ENCODE data around the gene NTM.

Gene NTM

GRCh38 chr11:132284611-132285010 is 914.2 kb downstream of the NTM start:
- Histone ChIP-seq H3K27ac (ENCODE audit: low read length) (no peak overlapping the region), H3K27me3 (ENCODE audit: low read depth, low read length) (no peaks in the 10 kb centered on the region; the same call in 1 of the 2 replicates), H4K20me1 (ENCODE audit: insufficient read depth, low read length) (no peaks in the 10 kb centered on the region), H3K9ac (ENCODE audit: low read length) (no peak overlapping the region), H2AFZ (ENCODE audit: low read depth, low read length) (no peak overlapping the region), H3K4me1 (ENCODE audit: low read length) (no peaks in the 10 kb centered on the region), H3K36me3 (replicated peaks; ENCODE audit: low read depth, low read length) (no peaks in the 10 kb centered on the region), H3K79me2 (ENCODE audit: low read length) (no peaks in the 10 kb centered on the region), H3K4me3 (ENCODE audit: low read length) (no peak overlapping the region), H3K9me3 (ENCODE audit: insufficient read depth, low read length) (no peaks in the 10 kb centered on the region), H3K4me2 (ENCODE audit: low read length) (no peak overlapping the region)
- TF ChIP-seq CTCF (IDR thresholded peaks at IDR 0.05; ENCODE audit: low read depth, low read length) (no peak), EZH2phosphoT487 (IDR thresholded peaks at IDR 0.05; ENCODE audit: low read depth) (no peak)

- Histone ChIP-seq H3K27me3 (ENCODE audit: low read depth, low read length) (no peaks in the 10 kb centered on the region; the same call in 1 of the 2 replicates), H3K27ac (ENCODE audit: low read length) (no peak overlapping the region), H3K79me2 (ENCODE audit: low read length) (no peaks in the 10 kb centered on the region), H3K4me2 (ENCODE audit: low read length) (no peak overlapping the region), H3K4me3 (ENCODE audit: low read length) (no peak overlapping the region), H3K4me1 (ENCODE audit: low read length) (no peaks in the 10 kb centered on the region), H3K9ac (ENCODE audit: low read length) (no peak overlapping the region), H4K20me1 (ENCODE audit: insufficient read depth, low read length) (no peaks in the 10 kb centered on the region), H3K36me3 (replicated peaks; ENCODE audit: low read depth, low read length) (no peaks in the 10 kb centered on the region), H2AFZ (ENCODE audit: low read depth, low read length) (no peak overlapping the region), H3K9me3 (ENCODE audit: insufficient read depth, low read length) (no peaks in the 10 kb centered on the region)
- no peak for TF ChIP-seq CTCF (IDR thresholded peaks at IDR 0.05; ENCODE audit: low read depth, low read length)
- no peak for TF ChIP-seq EZH2phosphoT487 (IDR thresholded peaks at IDR 0.05; ENCODE audit: low read depth)
Measured at GRCh38 chr11:132285631-132286030, 915.2 kb downstream of the NTM start.

GRCh38 chr11:132286106-132286505 is 915.7 kb downstream of the NTM start:
- no peak overlapping the region for H3K4me2 ChIP-seq (ENCODE audit: low read length)
- H3K4me3 ChIP-seq (ENCODE audit: low read length) = no peak overlapping the region
- H3K9me3 ChIP-seq (ENCODE audit: insufficient read depth, low read length) = no peaks in the 10 kb centered on the region
- no peak overlapping the region for H3K9ac ChIP-seq (ENCODE audit: low read length)
- H3K27ac ChIP-seq (ENCODE audit: low read length) = no peak overlapping the region
- no peaks in the 10 kb centered on the region for H3K79me2 ChIP-seq (ENCODE audit: low read length)
- H2AFZ ChIP-seq (ENCODE audit: low read depth, low read length) = no peak overlapping the region
- H3K36me3 ChIP-seq (replicated peaks; ENCODE audit: low read depth, low read length) = no peaks in the 10 kb centered on the region
- no peaks in the 10 kb centered on the region for H3K4me1 ChIP-seq (ENCODE audit: low read length)
- H4K20me1 ChIP-seq (ENCODE audit: insufficient read depth, low read length) = no peaks in the 10 kb centered on the region
- H3K27me3 ChIP-seq (ENCODE audit: low read depth, low read length) = peaks cover under 1% of the 10 kb centered on the region; the same call in 1 of the 2 replicates
- TF ChIP-seq EZH2phosphoT487 (IDR thresholded peaks at IDR 0.05; ENCODE audit: low read depth) = no peak
- TF ChIP-seq CTCF (IDR thresholded peaks at IDR 0.05; ENCODE audit: low read depth, low read length) = no peak

- H3K36me3 ChIP-seq (replicated peaks; ENCODE audit: low read depth, low read length) = no peaks in the 10 kb centered on the region
Measured at GRCh38 chr11:132288036-132288435, 917.6 kb downstream of the NTM start.

More at GRCh38 chr11:132288036-132288435, 917.6 kb downstream of the NTM start:
- H3K4me2 ChIP-seq (ENCODE audit: low read length) = no peak overlapping the region
- no peak overlapping the region for H3K9ac ChIP-seq (ENCODE audit: low read length)
- peaks cover 10% of the 10 kb centered on the region for H3K27me3 ChIP-seq (ENCODE audit: low read depth, low read length)
- no peak overlapping the region for H3K4me3 ChIP-seq (ENCODE audit: low read length)
- H3K79me2 ChIP-seq (ENCODE audit: low read length) = no peaks in the 10 kb centered on the region
- no peak overlapping the region for H2AFZ ChIP-seq (ENCODE audit: low read depth, low read length)
- H4K20me1 ChIP-seq (ENCODE audit: insufficient read depth, low read length) = no peaks in the 10 kb centered on the region
- TF ChIP-seq CTCF (IDR thresholded peaks at IDR 0.05; ENCODE audit: low read depth, low read length) (no peak), EZH2phosphoT487 (IDR thresholded peaks at IDR 0.05; ENCODE audit: low read depth) (no peak)
- no peaks in the 10 kb centered on the region for H3K9me3 ChIP-seq (ENCODE audit: insufficient read depth, low read length)
- no peak overlapping the region for H3K27ac ChIP-seq (ENCODE audit: low read length)
- H3K4me1 ChIP-seq (ENCODE audit: low read length) = no peaks in the 10 kb centered on the region

Measured in OCI-LY3 (cell line).